Endothelial cell (in vitro differentiated cells): ENCODE measurements around the gene DAAM2. TPM values are rescaled to one million over a fixed set of nuclear protein-coding genes. Genes with fewer than 3 reads are reported as not detected.

Experiments
- DNase-seq: peaks from one replicate; pipeline ENCODE4 v3.0.0; 2021; ENCODE audit warnings: low spot score
- H3K27ac Mint-ChIP-seq: one replicate; pipeline ENCODE4 v1.8.0; 2021; ENCODE audit warnings: mixed read lengths, inconsistent platforms; ENCODE audit not compliant: unreplicated experiment
- H3K27me3 Mint-ChIP-seq: one replicate; pipeline ENCODE4 v1.8.0; 2021; ENCODE audit warnings: mild to moderate bottlenecking, moderate library complexity, mixed read lengths, inconsistent platforms; ENCODE audit not compliant: unreplicated experiment
- H3K36me3 Mint-ChIP-seq: one replicate; pipeline ENCODE4 v1.8.0; 2021; ENCODE audit warnings: mild to moderate bottlenecking, low read depth, mixed read lengths, inconsistent platforms; ENCODE audit not compliant: unreplicated experiment
- H3K4me1 Mint-ChIP-seq: one replicate; pipeline ENCODE4 v1.8.0; 2021; ENCODE audit warnings: mild to moderate bottlenecking, mixed read lengths, inconsistent platforms; ENCODE audit not compliant: unreplicated experiment
- H3K4me3 Mint-ChIP-seq: one replicate; pipeline ENCODE4 v1.8.0; 2021; ENCODE audit warnings: mild to moderate bottlenecking, mixed read lengths, inconsistent platforms; ENCODE audit not compliant: unreplicated experiment
- H3K9me3 Mint-ChIP-seq: one replicate; pipeline ENCODE4 v1.8.0; 2021; ENCODE audit warnings: mixed read lengths, inconsistent platforms; ENCODE audit not compliant: unreplicated experiment
- CTCF ChIP-seq: fragments of 200-600 bp; sonication (generic); IDR thresholded peaks from one replicate; pipeline ENCODE4 v1.5.0; 2021; ENCODE audit warnings: antibody characterized with exemption; ENCODE audit not compliant: unreplicated experiment
- total RNA-seq: library from RNA; stranded (reverse); fragmentation: NEBNext Ultra II Directional; extraction: Animal tissue kit (Norgen Biotek cat#: 25700); gene quantifications from one replicate; pipeline ENCODE4 v1.2.1, GENCODE V29; 2021; ENCODE audit not compliant: unreplicated experiment

Gene DAAM2
- total RNA-seq, 1 donor from 2014 or later = 3.0 TPM

GRCh38 chr6:39850736-39851297 lies 58.6 kb downstream of the DAAM2 start:
- Mint-ChIP-seq H3K36me3 (no peaks in the 10 kb centered on the region), H3K4me3 (no peak overlapping the region), H3K27me3 (peaks cover 14% of the 10 kb centered on the region), H3K27ac (no peak overlapping the region), H3K9me3 (no peaks in the 10 kb centered on the region), H3K4me1 (peaks cover 10% of the 10 kb centered on the region)
- no peak for DNase-seq
- no peak for TF ChIP-seq CTCF

DNA sequence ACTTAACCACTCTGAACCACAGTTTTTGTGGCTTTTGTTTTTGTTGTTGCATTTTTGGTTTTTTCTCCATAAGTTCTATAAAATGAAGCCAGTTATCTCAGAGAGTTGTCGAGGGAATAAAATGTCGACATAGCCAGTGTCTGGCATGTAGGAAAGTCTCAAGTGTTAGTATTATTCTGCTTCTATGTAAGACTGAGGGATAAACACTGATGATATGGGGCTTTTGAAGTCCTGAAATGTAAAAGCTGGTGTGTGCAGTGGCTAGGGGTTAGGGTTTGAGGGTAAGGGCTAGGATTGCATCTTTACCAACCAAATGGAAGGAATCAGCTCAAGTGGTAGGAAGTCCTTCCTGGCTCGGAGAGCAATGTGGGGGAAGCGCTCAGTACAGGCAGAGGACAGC lies 59.2 kb downstream of the DAAM2 start:
- H3K36me3 Mint-ChIP-seq = no peaks in the 10 kb centered on the region
- H3K9me3 Mint-ChIP-seq = no peaks in the 10 kb centered on the region
- H3K27ac Mint-ChIP-seq = no peak overlapping the region

DNA sequence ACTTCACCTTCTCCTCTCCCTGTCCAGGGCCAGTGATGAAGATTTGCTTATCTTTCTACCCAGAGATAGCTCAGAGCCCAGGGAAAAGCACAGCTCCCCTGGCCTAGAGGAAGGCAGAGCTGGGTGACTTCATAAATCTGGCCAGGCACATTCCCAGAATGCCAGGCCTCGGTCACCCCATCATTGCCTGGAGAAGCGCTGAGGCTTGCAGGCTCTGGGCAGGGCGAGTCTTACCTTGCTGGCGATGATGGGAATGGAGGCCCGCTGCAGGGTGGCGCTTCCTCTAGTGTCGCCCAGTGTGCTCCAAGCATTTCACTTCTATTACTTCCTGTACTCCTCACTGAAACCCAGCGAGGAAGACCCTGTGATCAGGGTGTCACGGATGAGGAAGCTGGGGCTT lies 60.1 kb downstream of the DAAM2 start:
- TF ChIP-seq CTCF = no peak
- Mint-ChIP-seq H3K36me3 (no peaks in the 10 kb centered on the region), H3K27me3 (peaks cover 17% of the 10 kb centered on the region), H3K9me3 (no peaks in the 10 kb centered on the region), H3K27ac (no peak overlapping the region), H3K4me3 (no peak overlapping the region), H3K4me1 (peaks cover 10% of the 10 kb centered on the region)
- DNase-seq = no peak

More for the DNA sequence above, 59.2 kb downstream of the DAAM2 start:
- TF ChIP-seq CTCF = no peak
- DNase-seq = no peak
- Mint-ChIP-seq H3K27me3 (peaks cover 14% of the 10 kb centered on the region), H3K4me1 (peaks cover 10% of the 10 kb centered on the region), H3K4me3 (no peak overlapping the region)

DNA sequence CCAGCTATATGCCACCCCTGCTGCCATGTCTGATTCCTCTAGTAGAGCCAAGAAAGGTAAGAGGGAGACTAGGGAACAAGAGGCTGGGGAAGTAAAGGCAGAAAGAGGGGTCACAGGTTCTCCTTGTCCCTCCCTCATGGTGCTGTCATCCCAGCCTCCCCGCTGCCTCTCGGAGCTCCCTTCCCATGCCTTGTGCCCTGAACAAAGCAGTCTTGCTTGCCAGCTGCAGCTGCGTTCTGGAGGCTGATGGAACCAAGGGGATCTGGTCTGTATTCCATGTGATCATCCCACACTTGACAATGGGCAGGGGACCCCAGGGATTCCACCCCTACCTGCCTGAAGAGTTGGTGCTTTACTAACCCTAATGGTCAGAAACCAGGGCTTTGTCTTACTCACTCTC lies 61.4 kb downstream of the DAAM2 start:
- no peak overlapping the region for H3K4me3 Mint-ChIP-seq
- no peak overlapping the region for H3K27ac Mint-ChIP-seq
- H3K9me3 Mint-ChIP-seq = no peaks in the 10 kb centered on the region
- H3K4me1 Mint-ChIP-seq = peaks cover 10% of the 10 kb centered on the region
- no peak for TF ChIP-seq CTCF
- H3K36me3 Mint-ChIP-seq = no peaks in the 10 kb centered on the region
- peaks cover 14% of the 10 kb centered on the region for H3K27me3 Mint-ChIP-seq
- no peak for DNase-seq

DNA sequence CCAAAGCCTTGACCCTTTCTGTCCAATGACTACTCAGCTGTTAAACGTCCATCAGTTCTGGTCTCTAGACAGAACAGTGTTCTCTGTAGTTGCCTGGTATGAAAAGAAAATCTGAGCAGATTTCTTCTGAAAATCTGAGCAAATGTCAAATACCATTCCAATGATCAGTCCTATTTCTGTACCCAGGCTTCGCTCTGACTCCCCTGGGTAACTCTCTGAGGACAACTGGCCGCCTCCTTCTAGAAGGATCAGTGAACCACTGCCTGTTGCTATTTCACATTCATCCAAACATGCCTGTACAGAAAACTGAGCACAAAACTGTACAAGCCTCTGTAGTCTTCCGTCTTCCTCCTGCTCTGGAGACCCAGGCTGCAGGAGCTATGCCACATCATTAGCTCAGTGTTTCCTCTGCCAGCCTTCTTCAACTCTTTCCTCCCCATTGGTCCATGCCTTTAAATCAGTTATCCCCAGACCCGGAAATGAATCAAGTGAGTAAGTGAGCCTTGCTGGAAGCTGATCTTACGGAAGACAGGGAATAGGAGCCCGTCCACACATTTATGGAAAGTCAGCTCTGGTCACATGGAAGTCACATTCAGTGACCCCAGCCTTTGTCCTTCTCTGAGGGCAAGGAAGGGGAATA lies 63.3 kb downstream of the DAAM2 start:
- no peak for TF ChIP-seq CTCF
- Mint-ChIP-seq H3K36me3 (no peaks in the 10 kb centered on the region), H3K4me1 (peaks cover 10% of the 10 kb centered on the region), H3K27ac (no peak overlapping the region), H3K4me3 (no peak overlapping the region), H3K27me3 (peaks cover 9% of the 10 kb centered on the region), H3K9me3 (no peaks in the 10 kb centered on the region)
- DNase-seq = no peak
